ENCODE data around the gene XPR1. TPM values are rescaled to one million over a fixed set of nuclear protein-coding genes. Genes with fewer than 3 reads are reported as not detected.

XPR1 gene
- total and polyA plus RNA-seq, 10 of the 15 experiments (the other 5 are each of a cell fraction or from before 2014, with no cell fraction given) = 1.1 to 33.9 (median 11.3) TPM

- H3K79me2 ChIP-seq (ENCODE audit: control insufficient read depth, insufficient read depth, low read length) = no peaks in the 10 kb centered on the region
- no peak for ATAC-seq
- ChIA-PET SMC1A (ENCODE audit: uncharacterized antibody, unreplicated experiment) (interaction anchor here (1.3 to 19.3 kb wide), 6 partner anchors 40 to 242 kb away, joined by 3 to 304 read pairs (median 4); no protein-coding TSS in a partner anchor), POLR2A (no interaction called here), RAD21 (ENCODE audit: unreplicated experiment) (interaction anchor here (1.0 to 16.7 kb wide), 6 partner anchors 12 to 212 kb away, joined by 3 to 215 read pairs (median 4); partner anchors contain the start of gene KIAA1614), CTCF (interaction anchor here (0.8 to 19.8 kb wide), 5 partner anchors 15 to 227 kb away, joined by 3 to 344 read pairs (median 4); no protein-coding TSS in a partner anchor)
- in situ Hi-C loops (cut with MboI) = no loop called here
- no peak overlapping the region for H3K4me3 ChIP-seq
- no peaks in the 10 kb centered on the region for H4K20me1 ChIP-seq (ENCODE audit: control insufficient read depth, insufficient read depth)
- no peaks in the 10 kb centered on the region for H3K36me3 ChIP-seq (ENCODE audit: control insufficient read depth in 2 of 2, insufficient read depth in 2 of 2, low read length in 1 of 2)
- no peak overlapping the region for H3K27ac ChIP-seq (ENCODE audit: control insufficient read depth, insufficient read depth)
- peaks cover 0 to 3% of the 10 kb centered on the region in 2 experiments; a peak in 1 of 4 replicates for H3K27me3 ChIP-seq (replicated peaks in 1 of 2; ENCODE audit: control insufficient read depth in 2 of 2, insufficient read depth in 2 of 2, low read length in 1 of 2)
- H3K4me2 ChIP-seq (ENCODE audit: control insufficient read depth, insufficient read depth) = no peak overlapping the region
- no peak overlapping the region for H3K9ac ChIP-seq (ENCODE audit: control insufficient read depth, insufficient read depth, low read length)
- WGBS (ENCODE audit: insufficient coverage, insufficient replicate concordance, low lambda C conversion rate, missing lambda C conversion rate) = 48% methylated on average over 4 of the region's 4 CpGs
- no peak for DNase-seq (ENCODE audit: low read depth, low spot score)
- no TSS peak for BruUV-seq (replicated peaks)
- no peaks in the 10 kb centered on the region for H3K9me3 ChIP-seq (replicated peaks; ENCODE audit: control insufficient read depth, insufficient read depth, low read length)
- intact Hi-C loops (cut with micrococcal nuclease; ENCODE audit: unreplicated experiment) = no loop called here
- no peak for FAIRE-seq
- H3K4me1 ChIP-seq (ENCODE audit: control insufficient read depth, insufficient read depth, low read length) = peaks cover 7% of the 10 kb centered on the region; the same call in 1 of the 2 replicates
- H2AFZ ChIP-seq (ENCODE audit: control insufficient read depth, low read depth, low read length) = no peak overlapping the region
- no peak for TF ChIP-seq ELK1 (IDR thresholded peaks at IDR 0.05; ENCODE audit: low read depth, low read length)
- no peak for TF ChIP-seq E2F8 (IDR thresholded peaks at IDR 0.05; ENCODE audit: low read depth, partially characterized antibody)
- TF ChIP-seq HDAC2 (IDR thresholded peaks at IDR 0.05) = no peak
- no peak for TF ChIP-seq GABPA (IDR thresholded peaks at IDR 0.05; ENCODE audit: low read depth)
- TF ChIP-seq ZNF622 (IDR thresholded peaks at IDR 0.05) = no peak
- no peak for TF ChIP-seq CUX1 (IDR thresholded peaks at IDR 0.05; ENCODE audit: insufficient replicate concordance, low read depth, low read length)
- TF ChIP-seq SMARCA5 (IDR thresholded peaks at IDR 0.05) = no peak
- no peak for TF ChIP-seq BACH1 (IDR thresholded peaks at IDR 0.05; ENCODE audit: borderline replicate concordance)
- TF ChIP-seq IRF4 (IDR thresholded peaks at IDR 0.05; ENCODE audit: low read depth, low read length) = no peak
- TF ChIP-seq YBX1 (IDR thresholded peaks at IDR 0.05) = no peak
- TF ChIP-seq BCLAF1 (IDR thresholded peaks at IDR 0.05) = no peak
- no peak for TF ChIP-seq SREBF2 (IDR thresholded peaks at IDR 0.05; ENCODE audit: low read length)
Measured at GRCh38 chr1:180923887-180924286, 292.1 kb downstream of the XPR1 start.
